ENCODE results near the gene SLC47A1.

GRCh38 chr17:19553036-19553435 is 19.4 kb downstream of the SLC47A1 start:
- TF ChIP-seq ZNF138 (CRISPR knock-in tag; IDR thresholded peaks at IDR 0.05; ENCODE audit: low read depth) (no peak), KLF15 (CRISPR knock-in tag; IDR thresholded peaks at IDR 0.05; ENCODE audit: borderline replicate concordance) (no peak), NFKBIZ (CRISPR knock-in tag; IDR thresholded peaks at IDR 0.05) (no peak), SMAD9 (CRISPR knock-in tag; IDR thresholded peaks at IDR 0.05) (no peak), AGO2 (optimal IDR thresholded peaks at IDR 0.05; ENCODE audit: low read depth, low read length) (no peak), KDM1A (CRISPR knock-in tag; IDR thresholded peaks at IDR 0.05) (no peak), ZNF30 (CRISPR knock-in tag; IDR thresholded peaks at IDR 0.05) (no peak)
